MCF 10A (cell line): ENCODE results near the gene SEMA3A. TPM values are rescaled to one million over a fixed set of nuclear protein-coding genes. Genes with fewer than 3 reads are reported as not detected.

Experiments used
- BruUV-seq: library from RNA; stranded (reverse); fragments of 400-500 nt; replicated peaks from 2 replicates; lab custom pipeline; 2021; lab: Mats Ljungman, UMichigan
- CTCF ChIA-PET: fragments of 300-600 bp; sonication (Branson Sonifier 250); formaldehyde crosslinking; extraction: SDS; loops from one replicate; lab custom pipeline; 2021; ENCODE audit warnings: antibody characterized with exemption, inconsistent platforms; lab: Yijun Ruan, JAX
- POLR2A ChIA-PET: fragments of 300-600, 350-650 bp; sonication (Branson Sonifier 250); formaldehyde crosslinking; extraction: SDS; loops from one replicate; lab custom pipeline; 2020; ENCODE audit warnings: antibody characterized with exemption, inconsistent platforms; lab: Yijun Ruan, JAX
- DNase-seq: peaks from one replicate; pipeline ENCODE4 v3.0.0-alpha.2; 2018; ENCODE audit not compliant: unreplicated experiment
- H3K27ac Mint-ChIP-seq: one replicate; pipeline ENCODE4 v1.8.0; 2022; ENCODE audit warnings: mild to moderate bottlenecking, low read depth, mixed read lengths; ENCODE audit not compliant: unreplicated experiment
- H3K27me3 Mint-ChIP-seq: one replicate; pipeline ENCODE4 v1.8.0; 2022; ENCODE audit warnings: mixed read lengths; ENCODE audit not compliant: insufficient read depth, unreplicated experiment
- H3K36me3 Mint-ChIP-seq: one replicate; pipeline ENCODE4 v1.8.0; 2022; ENCODE audit warnings: mild to moderate bottlenecking, moderate library complexity, mixed read lengths; ENCODE audit not compliant: insufficient read depth, unreplicated experiment
- H3K4me1 Mint-ChIP-seq: one replicate; pipeline ENCODE4 v1.8.0; 2022; ENCODE audit warnings: mixed read lengths; ENCODE audit not compliant: insufficient read depth, unreplicated experiment
- H3K4me3 Mint-ChIP-seq: one replicate; pipeline ENCODE4 v1.8.0; 2022; ENCODE audit warnings: mild to moderate bottlenecking, moderate library complexity, mixed read lengths; ENCODE audit not compliant: unreplicated experiment
- H3K9me3 Mint-ChIP-seq: one replicate; pipeline ENCODE4 v1.8.0; 2022; ENCODE audit warnings: mixed read lengths; ENCODE audit not compliant: unreplicated experiment
- intact Hi-C: fragments of 100-400 bp; cut with micrococcal nuclease; formaldehyde crosslinking; loops from 2 replicates; pipeline ENCODE4 v1.14.1; 2022
- total RNA-seq: library from RNA; stranded (reverse); gene quantifications from 2 replicates; pipeline ENCODE4 v1.2.3, GENCODE V29; 2022
- TF ChIP-seq, protein P1 (sequence below): fragments of 200-600 bp; IDR thresholded peaks from one replicate; pipeline ENCODE4 v1.8.0; 2022; ENCODE audit warnings: antibody characterized with exemption, mild to moderate bottlenecking; ENCODE audit not compliant: unreplicated experiment

Gene SEMA3A
- total RNA-seq, 1 experiment from 2014 or later = 3.2 TPM

DNA sequence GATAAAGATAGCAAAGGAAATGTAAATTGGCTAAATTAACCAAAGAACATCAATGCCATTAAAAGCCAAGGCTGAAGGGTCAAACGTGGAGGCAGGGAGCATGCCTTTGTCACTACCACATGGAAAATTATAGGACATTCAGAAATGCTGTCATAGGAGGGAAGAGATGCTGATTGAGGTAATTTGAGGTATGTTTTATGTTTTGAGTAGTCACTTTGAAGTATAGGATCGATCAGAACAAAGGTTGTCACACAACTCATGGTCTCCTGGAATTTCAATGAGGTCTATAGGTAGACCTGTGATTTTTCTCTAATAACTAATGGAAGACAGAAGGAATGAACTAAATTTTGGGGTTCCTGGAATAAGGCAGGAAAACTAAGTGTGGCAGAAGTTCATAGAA is 149.8 kb downstream of the SEMA3A start:
- Mint-ChIP-seq H3K27ac (no peak overlapping the region), H3K27me3 (no peaks in the 10 kb centered on the region), H3K9me3 (no peaks in the 10 kb centered on the region), H3K36me3 (no peaks in the 10 kb centered on the region), H3K4me1 (peaks cover 14% of the 10 kb centered on the region), H3K4me3 (no peak overlapping the region)
- DNase-seq = no peak
- no TSS peak for BruUV-seq
- CTCF ChIA-PET = no interaction called here
- TF ChIP-seq, protein P1, sequence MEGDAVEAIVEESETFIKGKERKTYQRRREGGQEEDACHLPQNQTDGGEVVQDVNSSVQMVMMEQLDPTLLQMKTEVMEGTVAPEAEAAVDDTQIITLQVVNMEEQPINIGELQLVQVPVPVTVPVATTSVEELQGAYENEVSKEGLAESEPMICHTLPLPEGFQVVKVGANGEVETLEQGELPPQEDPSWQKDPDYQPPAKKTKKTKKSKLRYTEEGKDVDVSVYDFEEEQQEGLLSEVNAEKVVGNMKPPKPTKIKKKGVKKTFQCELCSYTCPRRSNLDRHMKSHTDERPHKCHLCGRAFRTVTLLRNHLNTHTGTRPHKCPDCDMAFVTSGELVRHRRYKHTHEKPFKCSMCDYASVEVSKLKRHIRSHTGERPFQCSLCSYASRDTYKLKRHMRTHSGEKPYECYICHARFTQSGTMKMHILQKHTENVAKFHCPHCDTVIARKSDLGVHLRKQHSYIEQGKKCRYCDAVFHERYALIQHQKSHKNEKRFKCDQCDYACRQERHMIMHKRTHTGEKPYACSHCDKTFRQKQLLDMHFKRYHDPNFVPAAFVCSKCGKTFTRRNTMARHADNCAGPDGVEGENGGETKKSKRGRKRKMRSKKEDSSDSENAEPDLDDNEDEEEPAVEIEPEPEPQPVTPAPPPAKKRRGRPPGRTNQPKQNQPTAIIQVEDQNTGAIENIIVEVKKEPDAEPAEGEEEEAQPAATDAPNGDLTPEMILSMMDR = no peak
- intact Hi-C loops = no loop called here
- POLR2A ChIA-PET = interaction anchor here (1.1 kb wide), 1 partner anchor 12 kb away, joined by 3 read pairs; no protein-coding TSS in a partner anchor

DNA sequence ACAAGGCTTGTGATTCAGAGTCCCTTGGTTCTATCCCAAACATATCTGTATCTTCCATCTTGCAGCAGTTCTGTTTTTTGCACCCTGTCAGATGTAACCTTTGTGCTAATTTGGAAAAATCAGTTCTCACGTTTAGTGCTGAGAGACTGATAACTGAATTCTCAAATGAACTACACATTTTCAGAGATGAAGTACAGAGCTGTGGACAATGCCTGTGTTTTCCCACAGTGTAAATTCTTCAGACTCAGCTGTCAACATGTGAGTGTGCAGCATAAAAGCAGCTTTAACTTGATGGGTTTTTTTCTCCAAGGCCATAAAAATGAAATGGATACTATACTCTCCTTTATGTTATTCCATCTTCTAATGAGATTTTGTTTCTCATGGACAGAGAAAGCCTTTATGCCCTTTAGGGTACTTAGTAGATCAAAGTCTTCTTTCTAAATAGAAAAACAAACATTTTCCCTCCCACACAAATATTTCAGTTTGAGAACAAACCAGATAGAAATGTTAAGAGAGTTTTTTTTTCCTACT is 150.9 kb downstream of the SEMA3A start:
- Mint-ChIP-seq H3K4me1 (peaks cover 14% of the 10 kb centered on the region), H3K36me3 (no peaks in the 10 kb centered on the region), H3K27ac (no peak overlapping the region), H3K9me3 (no peaks in the 10 kb centered on the region), H3K27me3 (no peaks in the 10 kb centered on the region), H3K4me3 (no peak overlapping the region)
- intact Hi-C loops = no loop called here
- no peak for DNase-seq
- CTCF ChIA-PET = no interaction called here
- TF ChIP-seq, protein P1 = no peak
- POLR2A ChIA-PET = interaction anchor here (1.1 kb wide), 1 partner anchor 13 kb away, joined by 3 read pairs; no protein-coding TSS in a partner anchor
- BruUV-seq = no TSS peak

DNA sequence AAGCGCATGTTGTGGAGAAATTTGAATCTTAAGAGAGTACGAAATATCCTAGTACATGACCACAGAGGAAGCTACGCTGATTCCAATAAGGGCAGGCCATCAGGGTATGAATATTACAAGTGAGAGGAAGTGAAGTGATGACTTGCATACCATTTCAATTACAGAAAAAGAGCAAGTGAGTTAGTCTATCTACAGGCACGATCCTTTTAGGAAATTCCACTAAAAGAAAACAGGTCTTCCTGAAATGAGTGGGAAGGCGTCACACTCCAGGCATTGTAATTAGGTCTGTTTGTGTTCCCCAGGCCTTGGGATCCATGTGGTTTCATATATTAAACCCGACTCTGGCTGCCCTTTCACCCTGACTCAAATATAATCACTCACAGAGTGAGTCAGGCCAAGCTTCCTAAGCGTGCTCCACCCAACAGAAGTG is 152.5 kb downstream of the SEMA3A start:
- Mint-ChIP-seq H3K27me3 (no peaks in the 10 kb centered on the region), H3K36me3 (no peaks in the 10 kb centered on the region), H3K4me1 (peaks cover 14% of the 10 kb centered on the region), H3K27ac (peak overlapping the region; percentile 28), H3K4me3 (no peak overlapping the region), H3K9me3 (no peaks in the 10 kb centered on the region)
- POLR2A ChIA-PET = interaction anchor here (1.5 kb wide), 1 partner anchor 19 kb away, joined by 3 read pairs; no protein-coding TSS in a partner anchor
- TF ChIP-seq, protein P1 = no peak
- CTCF ChIA-PET = no interaction called here
- intact Hi-C loops = no loop called here
- BruUV-seq = no TSS peak
- DNase-seq = peak; percentile 38

DNA sequence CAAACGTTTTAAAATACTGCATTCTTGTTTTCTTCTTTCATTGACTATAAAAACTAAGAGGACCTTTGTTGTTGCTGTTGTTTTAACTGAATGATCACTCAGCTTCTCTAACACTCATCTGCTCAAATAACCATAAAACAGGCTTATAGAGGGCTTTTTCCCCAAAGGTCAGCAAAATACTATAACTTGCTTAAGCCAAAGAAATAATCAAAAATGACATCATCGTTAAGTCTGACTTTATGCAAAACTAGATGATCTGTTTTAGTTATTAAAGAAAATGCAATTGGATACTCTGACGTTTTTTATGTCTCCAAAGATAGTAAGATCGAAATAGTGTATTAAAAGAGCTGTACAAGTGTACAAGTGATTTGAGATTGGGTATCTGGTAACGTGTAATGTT is 152.9 kb downstream of the SEMA3A start:
- BruUV-seq = no TSS peak

More for the DNA sequence above, 152.9 kb downstream of the SEMA3A start:
- CTCF ChIA-PET = no interaction called here
- intact Hi-C loops = no loop called here
- Mint-ChIP-seq H3K27ac (peak overlapping the region; percentile 28), H3K4me1 (peaks cover 14% of the 10 kb centered on the region), H3K27me3 (no peaks in the 10 kb centered on the region), H3K36me3 (no peaks in the 10 kb centered on the region), H3K4me3 (no peak overlapping the region), H3K9me3 (no peaks in the 10 kb centered on the region)
- no peak for DNase-seq
- POLR2A ChIA-PET = interaction anchor here (1.5 kb wide), 1 partner anchor 19 kb away, joined by 3 read pairs; no protein-coding TSS in a partner anchor
- TF ChIP-seq, protein P1 = no peak
